Activated CD4-positive, alpha-beta T cell treated with anti-CD3 and anti-CD28 coated beads, Interleukin-2, amount 50 U/mL, for 16 hours (primary cell): ENCODE measurements around the gene ZNF385B.
"Not testable (repeated sequence)": the region's sequence is repeated elsewhere in the genome, so short reads cannot be mapped to it uniquely, and the experiment has no call there.

Experiments
- DNase-seq: peaks from one replicate; pipeline ENCODE4 v3.0.0-alpha.2; 2020

ZNF385B gene

DNA sequence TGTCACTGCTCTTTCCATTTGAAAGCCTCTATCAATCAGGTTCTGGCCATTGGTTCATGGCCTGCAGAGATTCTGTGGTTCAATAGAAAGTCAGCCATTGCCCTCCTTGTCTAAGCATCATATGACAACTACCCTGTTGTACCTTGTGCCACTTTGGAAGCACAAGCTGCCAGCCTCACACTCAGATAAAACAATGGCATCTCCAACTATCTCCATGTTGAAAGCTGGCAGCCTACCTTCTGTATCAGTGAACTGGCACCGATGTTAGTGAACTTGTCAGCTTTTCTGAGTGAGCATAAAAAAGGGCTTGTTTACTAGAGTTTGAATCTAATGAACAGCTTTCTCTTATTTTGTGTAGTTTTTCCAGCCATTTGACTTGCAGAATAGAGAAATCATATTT lies 393.5 kb downstream of the ZNF385B start:
- DNase-seq = no peak

DNA sequence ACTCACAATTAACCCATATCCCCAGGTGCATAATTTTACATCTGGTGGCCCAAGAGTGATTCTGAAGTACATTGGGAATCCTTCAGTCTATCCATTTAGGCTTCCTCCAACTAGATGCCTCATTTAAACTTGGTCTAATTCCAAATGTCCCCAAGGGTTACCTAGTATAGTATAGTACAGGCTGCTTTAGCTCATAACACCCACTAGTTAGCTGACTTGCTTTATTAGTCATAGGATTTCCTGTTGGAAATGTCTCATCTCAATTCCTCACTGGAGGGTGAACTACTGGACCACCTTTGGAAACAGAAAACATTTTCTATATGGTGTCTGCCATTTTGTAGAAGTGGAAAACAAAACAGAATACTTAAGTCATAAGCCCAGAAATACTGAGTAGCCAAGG lies 394.3 kb downstream of the ZNF385B start:
- DNase-seq = no peak

DNA sequence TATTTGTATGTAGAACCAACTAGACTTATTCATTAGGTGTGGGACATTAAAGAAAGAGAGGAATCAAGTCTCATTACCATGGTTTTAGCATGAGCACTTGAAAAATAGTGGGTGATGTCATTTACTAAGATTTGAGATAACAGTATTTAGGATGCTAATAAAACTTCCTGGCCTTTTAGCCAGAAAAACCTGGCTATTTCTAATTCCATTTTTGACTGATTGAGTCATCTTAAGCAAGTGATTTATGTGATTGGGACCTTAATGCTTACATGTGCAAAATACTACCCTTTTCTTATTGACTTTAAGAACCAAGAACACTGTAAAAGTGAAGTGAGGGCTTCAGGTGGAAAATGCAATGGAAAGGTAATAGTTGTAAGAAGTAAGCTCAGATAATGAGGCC lies 400.0 kb downstream of the ZNF385B start:
- DNase-seq = no peak

DNA sequence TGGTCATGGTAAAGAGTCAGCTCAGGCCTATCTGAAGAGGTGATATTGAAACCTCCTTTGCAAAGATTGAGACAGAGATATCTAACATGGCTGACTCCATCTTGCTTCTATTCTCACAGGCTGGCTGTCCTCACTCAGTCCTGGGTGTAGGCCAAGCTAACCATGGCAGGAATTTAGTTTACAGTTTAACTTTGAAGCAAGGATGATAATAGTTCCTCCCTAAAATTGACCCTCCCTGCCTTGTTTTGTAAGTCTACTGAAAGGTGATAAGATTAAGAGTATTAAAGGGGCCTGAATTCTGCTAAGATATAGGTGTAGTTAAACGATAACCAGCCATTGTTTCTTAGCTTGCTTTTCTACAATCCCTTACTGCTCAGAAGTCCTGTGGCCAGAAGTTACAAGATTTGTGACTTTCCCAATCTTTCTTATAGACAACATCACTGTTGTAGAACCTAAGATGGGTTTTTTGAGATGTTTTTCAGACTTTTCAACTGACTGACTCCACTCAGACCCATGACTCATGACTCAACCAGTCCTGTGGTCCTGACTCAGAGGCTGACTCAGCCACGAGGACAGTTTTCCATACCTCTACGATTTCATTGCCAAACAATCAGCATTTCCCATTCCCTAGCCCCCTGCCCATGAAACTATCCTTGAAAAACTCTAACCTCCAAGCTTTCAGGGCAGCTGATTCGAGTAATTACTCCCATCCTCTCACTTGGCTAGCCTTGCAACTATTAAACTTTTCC lies 401.1 kb downstream of the ZNF385B start:
- DNase-seq = no peak

DNA sequence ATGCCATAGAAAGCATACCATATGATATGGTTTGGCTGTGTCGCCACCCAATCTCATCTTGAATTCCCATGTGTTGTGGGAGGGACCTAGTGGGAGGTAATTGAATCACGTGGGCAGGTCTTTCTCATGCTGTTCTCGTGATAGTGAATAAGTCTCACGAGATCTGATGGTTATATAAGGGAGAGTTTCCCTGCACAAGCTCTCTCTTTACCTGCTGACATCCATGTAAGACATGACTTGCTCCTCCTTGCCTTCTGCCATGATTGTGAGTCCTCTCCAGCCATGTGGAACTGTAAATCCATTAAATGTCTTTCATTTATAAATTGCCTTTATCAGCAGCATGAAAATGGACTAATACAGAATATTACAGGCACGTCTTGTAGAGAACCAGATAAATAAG lies 403.3 kb downstream of the ZNF385B start:
- DNase-seq = not testable (repeated sequence)

DNA sequence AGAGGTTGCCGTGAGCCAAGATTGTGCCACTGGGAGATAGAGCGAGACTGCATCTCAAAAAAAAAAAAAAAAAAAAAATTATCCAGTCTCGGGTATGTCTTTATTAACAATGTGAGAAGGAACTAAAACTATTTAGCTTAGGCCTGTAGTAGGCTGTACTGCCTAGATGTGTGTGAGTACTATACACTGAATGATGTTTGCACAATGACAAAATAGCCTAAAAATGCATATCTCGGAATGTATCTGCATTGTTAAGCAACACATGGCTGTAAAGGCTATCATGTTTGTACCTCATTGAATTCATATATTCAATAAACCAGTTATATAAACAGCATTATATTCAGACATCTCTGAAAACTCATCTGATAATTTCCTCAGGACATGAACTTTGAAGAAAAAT lies 405.6 kb downstream of the ZNF385B start:
- DNase-seq = no peak

DNA sequence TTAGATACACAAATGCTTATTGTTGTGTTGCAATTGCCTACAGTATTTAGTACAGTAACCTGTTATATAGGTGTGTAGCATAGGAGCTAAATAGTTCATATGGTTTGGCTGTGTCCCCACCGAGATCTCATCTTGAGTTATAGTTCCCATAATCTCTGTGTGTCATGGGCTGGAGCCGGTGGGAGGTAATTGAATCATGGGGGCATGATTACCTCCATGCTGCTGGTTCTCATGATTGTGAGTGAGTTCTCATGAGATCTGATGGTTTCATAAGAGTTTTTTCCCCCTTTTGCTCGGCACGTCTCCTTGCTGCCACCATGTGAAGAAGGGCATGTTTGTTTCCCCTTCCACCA lies 406.3 kb downstream of the ZNF385B start:
- DNase-seq = no peak

DNA sequence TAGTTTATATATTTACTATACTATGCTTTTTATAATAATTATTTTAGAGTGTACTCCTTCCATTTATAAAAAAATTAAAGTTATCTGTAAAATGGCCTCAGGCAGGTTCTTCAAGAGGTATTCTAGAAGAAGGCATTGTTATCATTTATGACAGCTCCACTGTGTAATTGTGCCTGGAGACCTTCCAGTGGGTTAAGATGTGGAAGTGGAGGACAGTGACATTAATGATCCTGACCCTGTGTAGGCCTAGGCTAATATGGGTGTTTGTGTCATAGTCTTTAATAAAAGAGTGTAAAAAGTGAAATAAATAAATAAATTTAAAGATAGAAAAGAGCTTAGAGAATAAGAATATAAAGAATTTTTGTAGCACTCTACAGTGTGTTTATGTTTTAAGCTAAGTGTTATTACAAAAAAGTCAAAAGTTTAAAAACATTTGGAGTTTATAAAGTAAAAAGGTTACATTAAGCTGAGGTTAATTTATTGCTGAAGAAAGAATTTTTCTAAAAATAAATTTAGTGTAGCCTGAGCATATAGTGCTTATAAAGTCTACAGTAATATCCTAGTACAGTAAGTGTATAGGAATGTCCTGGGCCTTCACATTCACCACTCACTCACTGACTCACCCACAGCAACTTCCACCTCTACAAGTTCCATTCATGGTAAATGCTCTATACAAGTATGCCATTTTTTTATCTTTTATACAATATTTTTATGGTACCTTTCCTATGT lies 406.8 kb downstream of the ZNF385B start:
- no peak for DNase-seq

DNA sequence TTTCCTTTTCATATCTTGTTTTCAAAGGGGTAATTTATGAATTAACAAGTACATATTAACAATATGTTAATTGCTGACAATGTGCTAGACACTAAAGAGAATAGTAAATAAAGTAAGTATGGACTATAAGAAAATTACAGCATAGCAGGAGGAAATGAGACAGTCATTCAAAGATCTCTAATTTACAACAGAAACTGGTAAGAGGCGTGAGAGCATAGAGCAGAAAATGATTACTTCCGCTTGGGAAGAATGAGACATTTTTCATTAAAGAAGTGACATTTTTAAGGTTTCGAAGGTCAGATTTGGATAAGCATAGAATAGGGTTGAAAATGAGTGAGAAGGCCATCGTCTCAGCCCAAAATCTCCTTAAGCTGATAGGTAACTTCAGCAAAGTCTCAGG lies 412.4 kb downstream of the ZNF385B start:
- no peak for DNase-seq

DNA sequence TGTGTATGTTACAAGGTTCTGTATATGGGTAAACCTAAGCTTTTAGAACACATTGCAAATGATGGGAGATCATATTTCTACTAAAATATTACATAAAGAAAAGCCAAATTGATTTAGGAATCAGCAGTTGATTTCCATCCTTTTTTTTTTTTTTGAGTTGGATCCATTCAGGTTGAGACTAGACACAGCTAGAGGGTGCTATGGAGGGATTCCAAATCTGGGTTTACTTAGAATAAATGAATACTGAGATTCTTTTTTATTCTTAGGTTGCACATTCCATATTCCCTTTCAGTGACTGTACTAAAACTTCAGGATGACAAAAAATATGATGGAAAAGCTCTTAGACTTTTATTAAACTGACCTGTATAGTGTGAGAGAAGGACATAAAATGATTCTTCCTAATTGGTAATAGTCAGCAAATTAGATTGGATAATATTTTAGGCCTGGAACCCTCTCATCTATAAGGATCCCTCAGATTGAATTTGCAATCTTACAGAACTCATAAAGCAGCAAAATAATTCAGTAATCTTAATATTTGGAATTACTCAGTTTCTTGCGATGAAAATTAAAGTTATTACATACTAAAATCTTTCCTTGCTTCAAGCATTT lies 413.5 kb downstream of the ZNF385B start:
- DNase-seq = no peak

DNA sequence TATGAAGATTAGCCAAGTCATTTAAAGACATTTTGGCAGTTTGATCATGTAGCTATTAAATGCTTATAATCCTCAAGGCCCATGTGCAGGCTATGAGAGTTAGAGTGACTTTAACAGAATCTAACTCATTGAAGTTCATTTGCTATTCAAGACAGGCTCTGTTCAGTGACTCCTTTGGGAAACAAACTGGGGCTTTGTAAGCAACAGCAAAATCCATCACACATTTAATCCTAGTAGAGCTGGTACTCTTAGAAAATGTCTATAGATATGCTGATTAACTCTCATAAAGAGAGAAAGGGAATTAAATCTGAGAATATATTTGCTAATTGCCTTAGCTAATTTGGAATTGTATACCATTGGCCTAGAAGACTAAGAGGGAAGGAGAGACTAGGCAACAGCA lies 414.0 kb downstream of the ZNF385B start:
- DNase-seq = no peak

DNA sequence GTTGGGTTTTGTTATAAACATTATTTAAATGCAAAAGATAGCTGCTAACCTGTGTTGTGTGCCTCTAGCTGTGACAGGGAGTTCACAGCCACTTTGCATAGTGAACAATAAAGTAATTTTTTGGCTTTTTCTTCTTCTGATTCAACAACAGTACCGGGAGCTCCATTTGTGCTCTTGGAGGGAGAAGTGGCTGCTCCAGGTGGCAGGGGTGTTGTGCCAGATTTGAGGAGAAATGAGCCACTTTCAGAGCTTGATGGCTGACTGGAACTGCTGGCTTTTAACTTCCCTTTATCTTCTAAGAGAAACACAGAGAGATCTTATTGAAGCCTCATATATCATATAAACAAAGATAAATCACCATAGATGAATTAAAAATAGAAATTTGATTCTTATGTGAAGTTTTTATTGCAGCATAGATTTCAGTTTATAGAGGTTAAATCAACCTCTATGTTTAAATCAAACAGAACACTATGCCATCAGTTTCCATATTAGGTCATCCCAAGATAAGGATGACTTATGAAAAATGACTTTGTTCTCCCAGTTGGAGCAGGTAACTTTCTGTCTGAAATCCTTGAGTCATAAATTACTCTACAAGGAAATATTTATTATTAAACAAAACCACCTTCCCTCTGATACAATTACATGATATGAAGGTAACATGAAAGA lies 414.8 kb downstream of the ZNF385B start:
- DNase-seq = no peak

DNA sequence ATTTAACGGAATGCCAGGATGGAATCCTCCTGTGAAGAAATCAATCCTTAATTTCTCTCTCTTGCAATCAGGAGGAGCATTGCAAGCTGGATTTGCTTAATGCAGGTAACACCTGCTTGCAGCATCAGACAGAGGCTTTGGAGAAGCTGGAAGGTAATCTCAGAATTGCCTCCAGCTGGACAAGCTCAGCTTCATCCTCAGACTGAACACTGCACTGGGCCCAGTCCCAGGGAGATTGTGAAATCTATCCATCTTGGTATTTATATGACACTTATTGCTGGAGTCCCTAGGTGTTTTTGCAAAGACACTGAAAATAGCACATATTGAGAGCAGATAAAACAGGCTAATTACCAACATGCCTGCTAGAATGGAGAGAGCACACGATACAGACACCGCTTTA lies 417.4 kb downstream of the ZNF385B start:
- no peak for DNase-seq

DNA sequence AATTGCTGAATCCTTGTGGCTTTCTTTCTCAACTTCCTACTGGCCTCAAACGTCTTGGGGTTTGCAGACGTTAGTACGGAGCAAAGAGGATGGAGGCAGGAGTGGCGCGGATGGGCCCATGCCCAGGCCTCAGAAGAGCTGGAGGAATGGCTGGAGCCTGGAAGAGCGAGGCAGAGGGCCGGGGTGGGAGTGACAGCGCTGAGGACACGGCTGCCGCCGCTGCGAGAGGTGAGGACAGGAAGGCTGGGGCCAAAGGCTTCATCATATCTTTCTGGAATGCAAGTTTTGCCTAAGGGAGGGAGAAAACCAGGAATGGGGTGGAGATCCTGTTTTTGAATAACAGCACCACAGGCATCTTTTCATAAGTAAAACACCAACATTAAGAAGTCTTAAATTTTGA lies 418.2 kb downstream of the ZNF385B start:
- no peak for DNase-seq

DNA sequence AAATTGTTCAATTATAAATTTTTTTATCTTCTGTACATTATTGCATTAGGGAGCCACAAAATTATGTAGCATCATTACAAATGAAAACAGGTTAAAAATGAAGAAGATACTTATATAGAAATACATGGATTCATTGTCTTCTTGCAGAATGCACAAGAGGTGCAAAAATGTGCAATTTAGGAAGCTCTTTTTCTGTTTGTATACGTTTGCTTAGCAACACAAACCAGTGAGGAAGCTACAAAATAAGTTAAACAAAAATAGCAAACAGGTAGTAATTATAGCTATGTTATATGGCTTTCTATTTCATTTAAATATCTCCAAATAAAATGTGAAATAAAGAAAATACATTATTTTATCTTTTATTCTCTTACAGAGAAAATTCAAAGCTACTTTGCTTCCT lies 419.2 kb downstream of the ZNF385B start:
- no peak for DNase-seq

DNA sequence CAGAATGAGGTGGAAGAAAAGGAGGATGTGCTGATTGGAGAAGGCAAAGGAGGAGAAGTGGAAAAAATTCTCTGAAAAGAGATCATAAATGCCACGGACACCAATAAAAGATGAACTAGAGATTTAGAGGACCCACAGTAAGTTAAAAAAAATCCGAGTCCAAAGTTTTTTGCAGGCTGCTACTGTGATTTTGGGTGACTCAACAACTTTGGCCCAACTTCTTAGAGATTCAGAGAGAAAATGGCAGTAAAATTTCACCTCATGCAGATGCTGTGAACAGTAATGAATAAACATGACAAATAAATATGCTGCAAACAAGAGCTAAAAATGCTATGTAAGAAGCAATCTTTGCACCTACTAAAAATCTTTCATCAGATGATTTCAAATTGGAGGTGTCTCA lies 419.9 kb downstream of the ZNF385B start:
- DNase-seq = no peak

DNA sequence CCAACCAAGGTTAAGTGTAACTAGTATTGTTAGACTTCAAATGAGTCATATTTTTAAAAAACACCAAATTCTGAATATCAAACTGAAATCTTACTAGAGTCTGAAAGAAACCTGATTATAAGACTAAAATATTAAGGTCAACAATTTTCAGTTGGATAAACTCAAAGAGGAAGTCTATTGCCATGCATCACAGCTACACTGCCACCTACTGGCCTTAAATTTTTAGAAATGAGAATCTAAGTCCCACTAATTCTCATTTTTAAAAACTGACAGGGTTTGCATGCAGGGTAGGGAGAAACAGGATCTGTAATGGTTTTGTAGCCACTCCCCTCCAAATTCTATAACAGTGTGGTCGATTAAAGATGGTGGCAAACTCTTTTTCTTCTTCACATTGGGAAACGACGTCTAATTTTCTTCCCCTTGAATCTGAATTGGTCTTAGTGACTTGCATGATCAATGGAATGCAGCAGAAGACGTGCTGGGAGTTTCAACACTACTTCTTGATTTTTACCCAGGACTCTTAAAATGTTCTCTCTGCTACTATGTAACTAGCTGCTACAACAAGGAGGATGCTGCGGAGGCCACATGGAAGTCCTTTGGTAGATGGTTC lies 420.7 kb downstream of the ZNF385B start:
- peak; percentile 36 for DNase-seq

DNA sequence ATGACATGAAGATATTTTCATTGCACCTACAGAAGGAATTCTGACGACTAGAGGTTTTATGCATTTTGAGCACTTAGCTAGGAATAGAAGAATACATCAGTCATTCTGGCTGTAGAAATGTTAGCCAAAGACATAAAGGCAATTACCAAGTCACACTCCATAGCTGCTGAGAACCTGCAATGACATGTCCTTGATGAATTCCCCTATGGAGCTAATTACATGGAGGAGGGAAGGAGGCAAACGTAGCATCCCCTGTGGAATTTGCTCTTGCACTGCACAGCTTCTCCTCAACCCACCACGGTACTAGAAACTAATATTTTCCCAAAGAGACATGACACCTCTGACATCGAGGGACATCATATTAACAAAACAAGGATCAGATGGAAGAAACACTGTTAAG lies 422.8 kb downstream of the ZNF385B start:
- DNase-seq = no peak

DNA sequence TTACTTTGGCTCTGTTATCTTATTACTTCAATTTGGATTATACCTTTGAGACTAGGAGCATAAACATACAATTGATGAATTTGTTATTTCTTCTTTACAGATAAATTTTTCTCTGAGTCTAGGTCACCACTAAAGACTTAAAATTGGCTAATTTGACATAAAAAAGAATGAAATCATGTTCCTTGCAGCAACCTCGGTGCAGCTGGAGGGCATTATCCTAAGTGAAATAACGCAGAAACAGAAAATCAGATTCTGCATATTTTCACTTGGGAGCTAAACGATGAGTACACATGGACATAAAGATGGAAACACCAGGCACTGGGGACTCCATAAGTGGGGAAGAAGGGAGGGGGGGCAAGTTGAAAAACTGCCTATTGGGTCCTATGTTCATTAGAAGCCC lies 424.0 kb downstream of the ZNF385B start:
- DNase-seq = no peak

DNA sequence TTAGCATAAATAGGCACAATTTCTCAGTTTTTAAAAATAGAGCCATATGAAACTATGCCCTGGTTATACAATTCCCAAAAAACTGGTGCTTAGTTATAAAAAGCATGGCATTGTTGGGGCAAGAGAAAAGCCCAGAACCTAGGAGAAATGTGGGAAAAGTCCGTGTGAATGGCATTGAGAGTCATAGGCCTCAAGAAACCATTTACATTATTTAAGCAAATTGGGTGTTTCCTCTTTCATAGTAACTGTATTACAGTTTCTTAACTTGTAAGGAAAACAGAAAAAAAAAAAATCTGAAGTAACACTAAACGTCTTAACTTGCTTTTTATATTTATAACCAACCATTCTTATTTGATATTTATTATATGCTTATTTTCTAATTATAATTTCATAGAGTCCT lies 425.8 kb downstream of the ZNF385B start:
- DNase-seq = no peak

DNA sequence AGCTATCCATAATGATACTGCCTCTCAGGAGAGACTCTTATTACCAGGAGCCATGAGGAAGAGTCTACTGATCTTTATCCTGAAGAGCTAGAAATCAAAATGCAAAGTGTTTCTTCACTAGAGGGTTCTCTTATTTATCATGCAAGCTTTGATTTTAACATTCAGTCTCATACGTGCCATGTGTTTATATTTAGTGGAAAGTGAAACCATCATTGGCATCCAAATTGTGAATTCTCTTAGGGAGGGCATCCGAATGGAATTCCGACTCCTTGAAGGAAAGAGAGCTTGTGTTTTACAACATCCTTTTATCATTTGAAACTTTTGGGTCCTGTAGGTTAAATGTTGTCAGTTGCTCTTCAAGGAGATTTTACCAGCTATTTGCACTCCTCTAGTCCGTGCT lies 426.4 kb downstream of the ZNF385B start:
- no peak for DNase-seq

DNA sequence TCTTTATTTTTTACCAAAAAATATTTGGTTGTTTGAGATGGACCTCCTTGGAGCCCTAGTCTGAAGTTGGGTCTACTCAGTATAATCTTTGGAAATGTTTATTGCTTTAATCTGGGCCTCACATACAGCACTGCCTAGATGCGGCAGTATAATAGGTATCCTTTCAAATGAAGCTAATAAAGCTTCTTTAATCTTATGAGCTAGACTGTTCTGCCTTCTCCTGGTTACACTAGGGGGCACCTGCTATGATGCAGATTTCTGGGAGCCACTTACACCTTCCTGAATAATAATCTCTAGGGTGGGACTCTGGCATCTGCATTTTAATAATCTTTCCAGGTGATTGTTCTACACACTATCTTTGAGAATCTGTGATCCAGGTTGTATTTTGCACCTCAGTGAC lies 427.1 kb downstream of the ZNF385B start:
- no peak for DNase-seq

DNA sequence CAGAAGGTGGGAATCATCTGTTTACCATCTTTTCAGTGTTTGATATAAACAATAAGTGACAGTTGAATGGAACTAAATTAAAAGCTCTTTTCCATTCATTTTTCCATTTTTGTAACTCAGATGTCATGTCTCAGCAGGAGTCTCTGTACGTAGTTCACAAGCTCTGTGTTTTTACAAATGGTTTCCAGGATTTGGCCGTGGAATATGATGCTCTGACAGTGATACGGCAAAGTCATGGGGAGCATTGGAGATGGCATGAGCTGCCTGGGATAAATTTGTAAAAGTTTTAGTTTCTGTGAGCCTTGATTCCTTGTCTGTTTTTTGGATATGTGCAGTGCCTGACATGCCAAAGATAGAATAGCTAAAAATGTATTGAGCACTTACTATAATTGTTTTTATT lies 428.7 kb downstream of the ZNF385B start:
- no peak for DNase-seq
